Prostate gland (tissue), 2 donors: ENCODE data around the gene TMEM50B.

Source experiments
- POLR2A ChIP-seq: fragments of 450-650 bp; IDR thresholded peaks from one replicate; pipeline ENCODE4 v1.6.1; 2016; ENCODE audit warnings: antibody characterized with exemption, mild to moderate bottlenecking
- POLR2AphosphoS5 ChIP-seq: sonication (generic); formaldehyde crosslinking; IDR thresholded peaks from one replicate; pipeline ENCODE4 v1.6.1; 2017; ENCODE audit warnings: antibody characterized with exemption
- TF ChIP-seq, protein P1 (sequence below), 4 experiments: fragments of 200-600 bp in 2 of 4; fragments of 450-650 bp in 2 of 4; sonication (generic) in 2 of 4; IDR thresholded peaks; 1 replicate in 3 of 4; 2 replicates in 1 of 4; pipeline ENCODE4 v1.5.1; 2016 to 2019; ENCODE audit warnings: antibody characterized with exemption in 4 of 4, mild to moderate bottlenecking in 2 of 4, moderate library complexity in 2 of 4

GRCh38 chr21:33492571-33492970 is 12.8 kb upstream of the TMEM50B start:
- TF ChIP-seq, protein P1, sequence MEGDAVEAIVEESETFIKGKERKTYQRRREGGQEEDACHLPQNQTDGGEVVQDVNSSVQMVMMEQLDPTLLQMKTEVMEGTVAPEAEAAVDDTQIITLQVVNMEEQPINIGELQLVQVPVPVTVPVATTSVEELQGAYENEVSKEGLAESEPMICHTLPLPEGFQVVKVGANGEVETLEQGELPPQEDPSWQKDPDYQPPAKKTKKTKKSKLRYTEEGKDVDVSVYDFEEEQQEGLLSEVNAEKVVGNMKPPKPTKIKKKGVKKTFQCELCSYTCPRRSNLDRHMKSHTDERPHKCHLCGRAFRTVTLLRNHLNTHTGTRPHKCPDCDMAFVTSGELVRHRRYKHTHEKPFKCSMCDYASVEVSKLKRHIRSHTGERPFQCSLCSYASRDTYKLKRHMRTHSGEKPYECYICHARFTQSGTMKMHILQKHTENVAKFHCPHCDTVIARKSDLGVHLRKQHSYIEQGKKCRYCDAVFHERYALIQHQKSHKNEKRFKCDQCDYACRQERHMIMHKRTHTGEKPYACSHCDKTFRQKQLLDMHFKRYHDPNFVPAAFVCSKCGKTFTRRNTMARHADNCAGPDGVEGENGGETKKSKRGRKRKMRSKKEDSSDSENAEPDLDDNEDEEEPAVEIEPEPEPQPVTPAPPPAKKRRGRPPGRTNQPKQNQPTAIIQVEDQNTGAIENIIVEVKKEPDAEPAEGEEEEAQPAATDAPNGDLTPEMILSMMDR (IDR thresholded peaks at IDR 0.05): no peak
- TF ChIP-seq POLR2A (no peak), POLR2AphosphoS5 (no peak)
